GM23248 (cell line): Measurements from ENCODE around the gene CD1C.

Source experiments
- EZH2 ChIP-seq: fragments of 200-600 bp; sonication (generic); IDR thresholded peaks from 2 replicates; pipeline ENCODE4 v1.6.1; 2018; ENCODE audit warnings: antibody characterized with exemption, mild to moderate bottlenecking; ENCODE audit not compliant: insufficient read depth, poor library complexity, severe bottlenecking
- EZH2phosphoT487 ChIP-seq: fragments of 200-600 bp; sonication (generic); IDR thresholded peaks from 2 replicates; pipeline ENCODE4 v1.6.1; 2018; ENCODE audit warnings: antibody characterized with exemption, moderate library complexity, mild to moderate bottlenecking, low read depth; ENCODE audit not compliant: insufficient read depth

- TF ChIP-seq EZH2 (no peak), EZH2phosphoT487 (no peak)
Observed at GRCh38 chr1:158249646-158250045, 40.1 kb upstream of the CD1C start.
